Loucy (cell line): ENCODE measurements around the gene RAB15.

Experiments used
- EZH2phosphoT487 ChIP-seq: fragments of 200-600 bp; IDR thresholded peaks from 2 replicates; pipeline ENCODE4 v1.6.1; 2018; ENCODE audit warnings: antibody characterized with exemption, mild to moderate bottlenecking, moderate library complexity, borderline replicate concordance
- TF ChIP-seq, protein P1 (sequence below): fragments of 200-600 bp; sonication (generic); conservative IDR thresholded peaks from 2 replicates; pipeline ENCODE4 v1.5.1; 2014; ENCODE audit warnings: mild to moderate bottlenecking, antibody characterized with exemption, low read length

DNA sequence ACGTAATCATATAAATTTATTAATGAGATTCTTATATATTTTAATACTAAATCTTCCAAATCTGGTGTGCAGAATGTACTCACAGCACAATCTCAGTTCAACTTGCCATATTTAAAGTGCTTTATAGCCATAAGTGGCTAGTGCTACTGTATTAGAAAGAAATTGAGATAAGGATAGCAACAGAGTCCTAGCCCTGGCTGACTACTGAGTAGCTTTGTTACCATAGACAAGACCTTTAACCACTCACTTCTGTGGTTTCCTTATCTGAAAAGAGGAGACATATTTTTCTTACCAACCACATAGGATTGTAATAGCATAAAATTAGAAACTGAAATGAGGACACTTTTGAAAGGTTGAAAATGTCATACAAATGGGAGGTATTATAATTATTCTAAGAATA lies 59.9 kb downstream of the RAB15 start:
- TF ChIP-seq, protein P1, sequence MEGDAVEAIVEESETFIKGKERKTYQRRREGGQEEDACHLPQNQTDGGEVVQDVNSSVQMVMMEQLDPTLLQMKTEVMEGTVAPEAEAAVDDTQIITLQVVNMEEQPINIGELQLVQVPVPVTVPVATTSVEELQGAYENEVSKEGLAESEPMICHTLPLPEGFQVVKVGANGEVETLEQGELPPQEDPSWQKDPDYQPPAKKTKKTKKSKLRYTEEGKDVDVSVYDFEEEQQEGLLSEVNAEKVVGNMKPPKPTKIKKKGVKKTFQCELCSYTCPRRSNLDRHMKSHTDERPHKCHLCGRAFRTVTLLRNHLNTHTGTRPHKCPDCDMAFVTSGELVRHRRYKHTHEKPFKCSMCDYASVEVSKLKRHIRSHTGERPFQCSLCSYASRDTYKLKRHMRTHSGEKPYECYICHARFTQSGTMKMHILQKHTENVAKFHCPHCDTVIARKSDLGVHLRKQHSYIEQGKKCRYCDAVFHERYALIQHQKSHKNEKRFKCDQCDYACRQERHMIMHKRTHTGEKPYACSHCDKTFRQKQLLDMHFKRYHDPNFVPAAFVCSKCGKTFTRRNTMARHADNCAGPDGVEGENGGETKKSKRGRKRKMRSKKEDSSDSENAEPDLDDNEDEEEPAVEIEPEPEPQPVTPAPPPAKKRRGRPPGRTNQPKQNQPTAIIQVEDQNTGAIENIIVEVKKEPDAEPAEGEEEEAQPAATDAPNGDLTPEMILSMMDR = no peak
- TF ChIP-seq EZH2phosphoT487 = no peak
